NB4 (cell line): Measurements from ENCODE around the gene P4HB.

Source experiments
- DNase-seq: peaks from one replicate; pipeline ENCODE4 v3.0.0; 2010; ENCODE audit warnings: low read depth
- H3K4me3 ChIP-seq: one replicate; pipeline ENCODE4 v1.5.1; 2011; ENCODE audit warnings: mild to moderate bottlenecking, low read depth, low read length, moderate library complexity
- MAX ChIP-seq: IDR thresholded peaks from 2 replicates; pipeline ENCODE4 v1.6.1; 2011; ENCODE audit warnings: low read depth, low read length
- MYC ChIP-seq: IDR thresholded peaks from 2 replicates; pipeline ENCODE4 v1.6.1; 2011; ENCODE audit warnings: low read depth, low read length
- POLR2A ChIP-seq: IDR thresholded peaks from 2 replicates; pipeline ENCODE4 v1.6.1; 2011; ENCODE audit warnings: mild to moderate bottlenecking; ENCODE audit not compliant: insufficient read length; ENCODE audit errors: extremely low read depth
- TF ChIP-seq, protein P1 (sequence below): IDR thresholded peaks from one replicate; pipeline ENCODE4 v1.5.1; 2012; ENCODE audit warnings: low read depth, low read length

Gene P4HB

GRCh38 chr17:81832608-81833159 lies 27.7 kb downstream of the P4HB start:
- peak; percentile 59 for DNase-seq
- peak overlapping the region; percentile 82 for H3K4me3 ChIP-seq
- peak; percentile 10 for TF ChIP-seq POLR2A
- TF ChIP-seq MYC = no peak

- H3K4me3 ChIP-seq = peak overlapping the region; percentile 82
- DNase-seq = peak; percentile 84
- TF ChIP-seq MAX = peak; percentile 93
- TF ChIP-seq, protein P1, sequence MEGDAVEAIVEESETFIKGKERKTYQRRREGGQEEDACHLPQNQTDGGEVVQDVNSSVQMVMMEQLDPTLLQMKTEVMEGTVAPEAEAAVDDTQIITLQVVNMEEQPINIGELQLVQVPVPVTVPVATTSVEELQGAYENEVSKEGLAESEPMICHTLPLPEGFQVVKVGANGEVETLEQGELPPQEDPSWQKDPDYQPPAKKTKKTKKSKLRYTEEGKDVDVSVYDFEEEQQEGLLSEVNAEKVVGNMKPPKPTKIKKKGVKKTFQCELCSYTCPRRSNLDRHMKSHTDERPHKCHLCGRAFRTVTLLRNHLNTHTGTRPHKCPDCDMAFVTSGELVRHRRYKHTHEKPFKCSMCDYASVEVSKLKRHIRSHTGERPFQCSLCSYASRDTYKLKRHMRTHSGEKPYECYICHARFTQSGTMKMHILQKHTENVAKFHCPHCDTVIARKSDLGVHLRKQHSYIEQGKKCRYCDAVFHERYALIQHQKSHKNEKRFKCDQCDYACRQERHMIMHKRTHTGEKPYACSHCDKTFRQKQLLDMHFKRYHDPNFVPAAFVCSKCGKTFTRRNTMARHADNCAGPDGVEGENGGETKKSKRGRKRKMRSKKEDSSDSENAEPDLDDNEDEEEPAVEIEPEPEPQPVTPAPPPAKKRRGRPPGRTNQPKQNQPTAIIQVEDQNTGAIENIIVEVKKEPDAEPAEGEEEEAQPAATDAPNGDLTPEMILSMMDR = no peak
- peak; percentile 93 for TF ChIP-seq MYC
- TF ChIP-seq POLR2A = no peak
Measured at GRCh38 chr17:81831957-81832607, 28.3 kb downstream of the P4HB start.

DNA sequence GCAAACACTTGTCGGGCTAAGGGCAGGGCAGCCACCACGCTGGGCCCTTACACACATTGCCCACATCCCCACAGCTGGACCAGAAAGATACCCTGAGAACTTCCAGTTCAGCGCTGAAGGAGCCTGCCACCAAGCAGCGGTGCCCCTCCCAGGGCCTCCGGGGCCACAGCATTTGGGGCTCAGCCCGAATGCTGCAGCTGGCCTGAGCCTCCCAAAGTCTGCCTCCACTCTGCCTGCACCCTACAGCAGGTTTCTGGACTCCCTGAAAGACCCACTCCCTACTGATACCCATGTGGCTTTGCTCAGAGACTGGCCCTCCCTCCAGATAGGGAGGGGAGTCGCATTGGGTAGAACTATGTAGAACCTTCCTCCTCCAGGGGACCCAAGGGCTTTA lies 28.8 kb downstream of the P4HB start:
- TF ChIP-seq POLR2A (no peak), MYC (no peak), MAX (no peak)
- TF ChIP-seq, protein P1 = no peak
- DNase-seq = no peak
- H3K4me3 ChIP-seq = peak overlapping the region; percentile 82

DNA sequence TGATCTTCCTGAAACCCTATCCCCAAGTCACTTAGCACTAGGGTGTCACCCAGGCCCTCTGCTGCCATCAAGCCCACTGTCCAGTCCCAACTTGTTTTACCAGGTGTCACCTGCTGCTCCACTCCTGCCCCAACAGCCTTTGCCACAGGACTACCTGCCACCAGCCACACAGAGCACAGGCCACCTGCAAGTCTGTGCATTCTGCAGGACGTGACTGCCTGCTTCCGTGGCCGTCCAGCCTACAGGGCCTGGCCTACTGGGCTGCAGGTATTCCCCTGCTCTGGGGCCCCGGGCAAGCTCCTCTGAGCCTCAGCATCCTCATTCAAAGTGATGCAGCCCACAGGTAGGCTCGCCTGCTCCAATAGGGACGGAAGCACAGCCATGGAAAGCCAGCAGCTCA lies 30.5 kb downstream of the P4HB start:
- no peak overlapping the region for H3K4me3 ChIP-seq
- DNase-seq = no peak
- no peak for TF ChIP-seq MAX
- no peak for TF ChIP-seq POLR2A
- no peak for TF ChIP-seq MYC
- TF ChIP-seq, protein P1 = no peak

DNA sequence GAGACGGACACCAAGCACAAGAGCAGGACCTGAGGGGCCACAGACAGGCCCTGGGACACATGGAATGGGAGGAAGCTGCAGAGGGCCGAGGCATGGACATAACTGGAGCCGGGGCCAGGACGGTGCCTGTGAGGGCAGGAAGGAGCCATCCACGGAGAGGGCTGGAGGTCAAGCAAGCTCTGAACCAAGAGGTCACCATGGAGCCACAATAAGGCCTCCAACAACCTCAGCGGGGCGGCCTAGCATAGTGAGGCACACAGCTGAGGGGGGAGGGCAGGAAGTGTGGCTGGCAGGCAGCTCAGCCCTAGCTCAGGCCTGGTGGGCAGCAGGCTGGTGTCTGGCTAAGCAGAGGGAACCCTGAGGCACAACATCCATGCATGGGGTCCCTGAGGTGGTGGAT lies 31.7 kb downstream of the P4HB start:
- no peak overlapping the region for H3K4me3 ChIP-seq
- no peak for DNase-seq
- TF ChIP-seq MYC = no peak
- no peak for TF ChIP-seq MAX
- TF ChIP-seq, protein P1 = no peak

- TF ChIP-seq, protein P1 = peak; percentile 5
- no peak for TF ChIP-seq POLR2A
Measured at GRCh38 chr17:81825841-81826466, 34.4 kb downstream of the P4HB start.

More at GRCh38 chr17:81825841-81826466, 34.4 kb downstream of the P4HB start:
- H3K4me3 ChIP-seq = no peak overlapping the region
- no peak for DNase-seq
